ENCODE measurements around the gene KLHL25. TPM values are rescaled to one million over a fixed set of nuclear protein-coding genes. Genes with fewer than 3 reads are reported as not detected.

Gene KLHL25
- total RNA-seq, 1 experiment from 2014 or later = 16.0 TPM

DNA sequence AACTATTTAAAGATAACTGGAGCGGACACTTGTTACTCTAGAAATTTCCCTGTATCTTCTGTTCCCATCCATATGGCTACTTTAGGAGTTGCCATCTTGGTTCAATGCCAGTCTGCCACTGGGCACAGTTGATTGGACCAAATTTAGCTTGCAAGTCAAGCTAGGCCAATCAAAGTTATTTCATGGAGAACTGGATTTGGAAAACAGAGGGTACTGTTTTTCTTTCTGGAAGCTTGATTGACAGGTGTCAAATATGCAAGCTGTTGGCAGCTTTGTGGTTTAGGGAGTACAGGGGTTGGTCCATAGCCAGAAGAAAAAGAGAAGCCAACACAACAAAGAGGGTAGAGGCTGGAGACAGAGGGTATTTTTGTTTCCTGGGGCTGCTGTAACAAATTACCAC is 33.4 kb upstream of the KLHL25 start:
- no peak for DNase-seq
- intact Hi-C loops (cut with micrococcal nuclease; ENCODE audit: unreplicated experiment) = no loop called here
- H3K4me1 Mint-ChIP-seq (ENCODE audit: low read depth, unreplicated experiment) = peaks cover 13% of the 10 kb centered on the region
- H3K27me3 Mint-ChIP-seq (ENCODE audit: unreplicated experiment) = no peaks in the 10 kb centered on the region
- no peak overlapping the region for H3K4me3 Mint-ChIP-seq (ENCODE audit: low read depth, unreplicated experiment)
- no TSS peak for BruUV-seq (replicated peaks)
- CTCF ChIA-PET = no interaction called here
- no peak for TF ChIP-seq CTCF (IDR thresholded peaks at IDR 0.05; ENCODE audit: unreplicated experiment)
- no peaks in the 10 kb centered on the region for H3K36me3 Mint-ChIP-seq (ENCODE audit: insufficient read depth, unreplicated experiment)
- no peak overlapping the region for H3K27ac Mint-ChIP-seq (ENCODE audit: unreplicated experiment)
- H3K9me3 Mint-ChIP-seq (ENCODE audit: low read depth, unreplicated experiment) = no peaks in the 10 kb centered on the region

- H3K4me1 Mint-ChIP-seq (ENCODE audit: low read depth, unreplicated experiment) = peaks cover 13% of the 10 kb centered on the region
- TF ChIP-seq CTCF (IDR thresholded peaks at IDR 0.05; ENCODE audit: unreplicated experiment) = no peak
- no peaks in the 10 kb centered on the region for H3K36me3 Mint-ChIP-seq (ENCODE audit: insufficient read depth, unreplicated experiment)
- H3K27me3 Mint-ChIP-seq (ENCODE audit: unreplicated experiment) = no peaks in the 10 kb centered on the region
- no peak overlapping the region for H3K27ac Mint-ChIP-seq (ENCODE audit: unreplicated experiment)
- CTCF ChIA-PET = interaction anchor here (1.1 kb wide), 1 partner anchor 11 kb away, joined by 3 read pairs; no protein-coding TSS in a partner anchor
- no peak overlapping the region for H3K4me3 Mint-ChIP-seq (ENCODE audit: low read depth, unreplicated experiment)
- intact Hi-C loops (cut with micrococcal nuclease; ENCODE audit: unreplicated experiment) = no loop called here
- no TSS peak for BruUV-seq (replicated peaks)
- DNase-seq = no peak
- no peaks in the 10 kb centered on the region for H3K9me3 Mint-ChIP-seq (ENCODE audit: low read depth, unreplicated experiment)
Measured at GRCh38 chr15:85826756-85827515, 32.2 kb upstream of the KLHL25 start.

GRCh38 chr15:85825719-85826118 is 31.0 kb upstream of the KLHL25 start:
- peak; percentile 36 for DNase-seq
- intact Hi-C loops (cut with micrococcal nuclease; ENCODE audit: unreplicated experiment) = no loop called here
- Mint-ChIP-seq H3K4me3 (ENCODE audit: low read depth, unreplicated experiment) (no peak overlapping the region), H3K9me3 (ENCODE audit: low read depth, unreplicated experiment) (no peaks in the 10 kb centered on the region), H3K27me3 (ENCODE audit: unreplicated experiment) (no peaks in the 10 kb centered on the region), H3K4me1 (ENCODE audit: low read depth, unreplicated experiment) (peaks cover 13% of the 10 kb centered on the region), H3K27ac (ENCODE audit: unreplicated experiment) (no peak overlapping the region), H3K36me3 (ENCODE audit: insufficient read depth, unreplicated experiment) (no peaks in the 10 kb centered on the region)
- no TSS peak for BruUV-seq (replicated peaks)
- CTCF ChIA-PET = interaction anchor here (0.7 kb wide), 1 partner anchor 26 kb away, joined by 4 read pairs; no protein-coding TSS in a partner anchor
- TF ChIP-seq CTCF (IDR thresholded peaks at IDR 0.05; ENCODE audit: unreplicated experiment) = no peak

- no peaks in the 10 kb centered on the region for H3K27me3 Mint-ChIP-seq (ENCODE audit: unreplicated experiment)
- H3K27ac Mint-ChIP-seq (ENCODE audit: unreplicated experiment) = no peak overlapping the region
- no peak for TF ChIP-seq CTCF (IDR thresholded peaks at IDR 0.05; ENCODE audit: unreplicated experiment)
- H3K9me3 Mint-ChIP-seq (ENCODE audit: low read depth, unreplicated experiment) = no peaks in the 10 kb centered on the region
- H3K4me3 Mint-ChIP-seq (ENCODE audit: low read depth, unreplicated experiment) = no peak overlapping the region
- DNase-seq = no peak
- peaks cover 13% of the 10 kb centered on the region for H3K4me1 Mint-ChIP-seq (ENCODE audit: low read depth, unreplicated experiment)
- H3K36me3 Mint-ChIP-seq (ENCODE audit: insufficient read depth, unreplicated experiment) = no peaks in the 10 kb centered on the region
- no TSS peak for BruUV-seq (replicated peaks)
- CTCF ChIA-PET = no interaction called here
- intact Hi-C loops (cut with micrococcal nuclease; ENCODE audit: unreplicated experiment) = no loop called here
Measured at GRCh38 chr15:85825118-85825517, 30.4 kb upstream of the KLHL25 start.
